Adrenal gland (tissue), 12 donors: Measurements from ENCODE around the gene UNC13B. TPM values are rescaled to one million over a fixed set of nuclear protein-coding genes. Genes with fewer than 3 reads are reported as not detected.

Experiments used
- DNase-seq, 7 donors: peaks; one replicate each; pipeline ENCODE4 v3.0.0-alpha.2; 2019 to 2020
- H3K27ac ChIP-seq, 5 donors: fragments of 200-600 bp; sonication (generic) in 4 of 5; 1 replicate in 3 of 5; 2 replicates in 2 of 5; pipeline versions ENCODE4 v1.5.1 to v1.8.0; 2016 to 2020; ENCODE audit warnings: mild to moderate bottlenecking in 1 of 5
- H3K27me3 ChIP-seq: fragments of 200-600 bp; 2 replicates; pipeline ENCODE4 v1.8.0; 2021
- H3K36me3 ChIP-seq, 2 donors: fragments of 200-600 bp; replicated peaks in 1 of 2; 1 replicate in 1 of 2; 2 replicates in 1 of 2; pipeline versions ENCODE4 v1.5.1 to v1.8.0; 2018 to 2022
- H3K4me1 ChIP-seq, 2 donors: fragments of 200-600 bp; replicated peaks in 1 of 2; 1 replicate in 1 of 2; 2 replicates in 1 of 2; pipeline versions ENCODE4 v1.5.1 to v1.8.0; 2018 to 2021
- H3K4me3 ChIP-seq, 4 donors: fragments of 200-600 bp; sonication (generic) in 3 of 4; one replicate each; pipeline ENCODE4 v1.5.1; 2016 to 2018
- H3K9me3 ChIP-seq, 3 donors: fragments of 200-600 bp; sonication (generic) in 1 of 3; replicated peaks in 1 of 3; 1 replicate in 2 of 3; 2 replicates in 1 of 3; pipeline versions ENCODE4 v1.5.1 to v1.8.0; 2016 to 2021
- CTCF ChIP-seq, 6 experiments: fragments of 450-650 bp in 4 of 6; fragments of 200-600 bp in 2 of 6; sonication (generic) in 1 of 6; IDR thresholded peaks; 1 replicate in 5 of 6; 2 replicates in 1 of 6; pipeline versions ENCODE4 v1.5.1 to v1.8.0; 2016 to 2021; ENCODE audit warnings: antibody characterized with exemption in 6 of 6, mild to moderate bottlenecking in 2 of 6, moderate library complexity in 1 of 6
- POLR2A ChIP-seq, 2 donors: fragments of 450-650 bp; IDR thresholded peaks; one replicate each; pipeline ENCODE4 v1.6.1; 2017; ENCODE audit warnings: antibody characterized with exemption in 2 of 2, mild to moderate bottlenecking in 2 of 2, moderate library complexity in 1 of 2
- WGBS, 4 donors: extraction: QIAGEN DNeasy Blood & Tissue Kit in 2 of 4; methylation state at CpG; one replicate each; pipeline versions ENCODE4 v1.1.5 to v1.1.7; 2013 to 2017; 5-methylcytosine and 5-hydroxymethylcytosine counted together
- intact Hi-C, 2 donors: fragments of 100-400 bp; cut with DNase I; formaldehyde crosslinking; loops; one replicate each; pipeline versions ENCODE4 v1.14.1 to v1.15.0; 2022 to 2023
- polyA plus RNA-seq, 3 donors: library from polyadenylated mRNA; stranded (reverse); fragments of 200-250 nt in 2 of 3; fragments of 350-450 nt in 1 of 3; fragmentation: Illumina TruSeq in 1 of 3; extraction: RNeasy Lipid Tissue Mini Kit (QIAGEN cat#74804) in 1 of 3; gene quantifications; one replicate each; pipeline ENCODE4 v1.2.3, GENCODE V29; 2013 to 2014
- total RNA-seq, 9 donors: library from RNA; depleted of rRNA in 4 of 9; stranded (reverse); fragments of >200 nt in 4 of 9; fragments of 120-200 nt in 1 of 9; fragmentation: NEBNext Ultra II Directional in 1 of 9; extraction: Animal tissue kit (Norgen Biotek cat#: 25700) in 1 of 9; gene quantifications; one replicate each; pipeline versions ENCODE4 v1.1.0 to v1.2.4, GENCODE V29; 2013 to 2023
- donor health status: healthy with polysubstance abuse.
- donor health status: Bipolar disorder and iron deficiency.
- donor health status: DM: yes; HTN: yes; CAD: no.
- donor health status: DM: no; HTN: no; CAD: no.
- donor health status: DM: no; HTN: no; CAD: no.
- donor health status: DM: yes; HTN: yes; CAD: no.

The UNC13B gene
- total and polyA plus RNA-seq, 12 donors = 11.1 to 42.2 (median 30.5) TPM

- Histone ChIP-seq H3K4me3 (no peak overlapping the region), H3K27ac (no peak overlapping the region), H3K4me1 (no peaks in the 10 kb centered on the region), H3K9me3 (peaks cover 0 to 7% (median 0%) of the 10 kb centered on the region in 3 donors), H3K27me3 (no peaks in the 10 kb centered on the region), H3K36me3 (no peaks in the 10 kb centered on the region)
- intact Hi-C loops = no loop called here
- TF ChIP-seq CTCF (IDR thresholded peaks at IDR 0.05) (no peak), POLR2A (IDR thresholded peaks at IDR 0.05) (no peak)
- peak in 4 of 7 donors; percentile 20 to 42 (median 30) for DNase-seq
- 65 to 87% (median 75%) methylated on average over 1 of the region's 1 CpG for WGBS, 4 donors
These were observed 156.9 kb downstream of the UNC13B start for GRCh38 chr9:35318741-35319140.

- no peak for DNase-seq
- H3K27ac ChIP-seq = no peak overlapping the region
- no peaks in the 10 kb centered on the region for H3K9me3 ChIP-seq
- no peak overlapping the region for H3K4me3 ChIP-seq
- no peaks in the 10 kb centered on the region for H3K4me1 ChIP-seq
- no peaks in the 10 kb centered on the region for H3K27me3 ChIP-seq
- WGBS, 4 donors = 92 to 95% (median 93%) methylated on average over 8 of the region's 8 CpGs
- no peaks in the 10 kb centered on the region for H3K36me3 ChIP-seq
- TF ChIP-seq CTCF (IDR thresholded peaks at IDR 0.05) (no peak), POLR2A (IDR thresholded peaks at IDR 0.05) (no peak)
- intact Hi-C loops = no loop called here
These were observed 160.5 kb downstream of the UNC13B start for GRCh38 chr9:35322075-35322885.

- H3K36me3 ChIP-seq = no peaks in the 10 kb centered on the region
- no peak for DNase-seq
- H3K4me1 ChIP-seq = no peaks in the 10 kb centered on the region
- no peak for TF ChIP-seq CTCF (IDR thresholded peaks at IDR 0.05)
- no peak for TF ChIP-seq POLR2A (IDR thresholded peaks at IDR 0.05)
- H3K27ac ChIP-seq = no peak overlapping the region
- no peaks in the 10 kb centered on the region for H3K9me3 ChIP-seq
- intact Hi-C loops = no loop called here
- 90 to 93% (median 91%) methylated on average over 3 of the region's 3 CpGs for WGBS, 4 donors
- H3K27me3 ChIP-seq = no peaks in the 10 kb centered on the region
- no peak overlapping the region for H3K4me3 ChIP-seq
These were observed 163.2 kb downstream of the UNC13B start for GRCh38 chr9:35324966-35325365.

- Histone ChIP-seq H3K4me1 (peaks cover 0 to 6% of the 10 kb centered on the region in 2 donors), H3K27ac (no peak overlapping the region), H3K36me3 (no peaks in the 10 kb centered on the region), H3K9me3 (no peaks in the 10 kb centered on the region), H3K27me3 (no peaks in the 10 kb centered on the region), H3K4me3 (no peak overlapping the region)
- intact Hi-C loops = no loop called here
- DNase-seq = no peak
- WGBS, 4 donors = 39 to 67% (median 49%) methylated on average over 1 of the region's 1 CpG
- TF ChIP-seq CTCF (IDR thresholded peaks at IDR 0.05) (no peak), POLR2A (IDR thresholded peaks at IDR 0.05) (no peak)
These were observed 171.7 kb downstream of the UNC13B start for GRCh38 chr9:35333551-35333950.
